Lower leg skin (tissue), 4 donors: ENCODE results near the gene TP53I13. TPM values are rescaled to one million over a fixed set of nuclear protein-coding genes. Genes with fewer than 3 reads are reported as not detected.
"Not testable (repeated sequence)": the region's sequence is repeated elsewhere in the genome, so short reads cannot be mapped to it uniquely, and the experiment has no call there.

Source experiments
- DNase-seq, 2 donors: peaks; one replicate each; pipeline ENCODE4 v3.0.0-alpha.2; 2019; ENCODE audit warnings: low spot score in 2 of 2
- H3K4me3 ChIP-seq: fragments of 200-600 bp; sonication (generic); 2 replicates; pipeline ENCODE4 v1.5.1; 2017; ENCODE audit warnings: mild to moderate bottlenecking, low read depth; ENCODE audit not compliant: poor library complexity, severe bottlenecking
- CTCF ChIP-seq, 3 donors: fragments of 450-650 bp; IDR thresholded peaks; one replicate each; pipeline ENCODE4 v1.5.1; 2016; ENCODE audit warnings: antibody characterized with exemption in 3 of 3, mild to moderate bottlenecking in 3 of 3, moderate library complexity in 2 of 3
- POLR2A ChIP-seq, 2 donors: fragments of 450-650 bp; IDR thresholded peaks; one replicate each; pipeline ENCODE4 v1.6.1; 2016 to 2017; ENCODE audit warnings: antibody characterized with exemption in 2 of 2, mild to moderate bottlenecking in 1 of 2, moderate library complexity in 1 of 2
- WGBS, 2 donors: methylation state at CpG; one replicate each; pipeline ENCODE4 v1.1.5; 2018; 5-methylcytosine and 5-hydroxymethylcytosine counted together
- intact Hi-C: fragments of 100-400 bp; cut with DNase I; formaldehyde crosslinking; loops from one replicate; pipeline ENCODE4 v1.15.0; 2023; ENCODE audit warnings: low total_unique reads
- total RNA-seq, 4 donors: library from RNA; depleted of rRNA; stranded (reverse); fragments of >200 nt; gene quantifications; one replicate each; pipeline ENCODE4 v1.1.0, GENCODE V29; 2016

The TP53I13 gene
- total RNA-seq, 4 donors from 2014 or later = 30.2 to 55.8 (median 34.5) TPM

- TF ChIP-seq POLR2A (IDR thresholded peaks at IDR 0.05) (no peak), CTCF (IDR thresholded peaks at IDR 0.05) (no peak)
- 86 to 98% methylated on average over 1 of the region's 1 CpG for WGBS, 2 donors
- DNase-seq = no peak
- intact Hi-C loops = no loop called here
- H3K4me3 ChIP-seq = no peak overlapping the region
These were observed 21.7 kb upstream of the TP53I13 start for GRCh38 chr17:29546830-29547229.

DNA sequence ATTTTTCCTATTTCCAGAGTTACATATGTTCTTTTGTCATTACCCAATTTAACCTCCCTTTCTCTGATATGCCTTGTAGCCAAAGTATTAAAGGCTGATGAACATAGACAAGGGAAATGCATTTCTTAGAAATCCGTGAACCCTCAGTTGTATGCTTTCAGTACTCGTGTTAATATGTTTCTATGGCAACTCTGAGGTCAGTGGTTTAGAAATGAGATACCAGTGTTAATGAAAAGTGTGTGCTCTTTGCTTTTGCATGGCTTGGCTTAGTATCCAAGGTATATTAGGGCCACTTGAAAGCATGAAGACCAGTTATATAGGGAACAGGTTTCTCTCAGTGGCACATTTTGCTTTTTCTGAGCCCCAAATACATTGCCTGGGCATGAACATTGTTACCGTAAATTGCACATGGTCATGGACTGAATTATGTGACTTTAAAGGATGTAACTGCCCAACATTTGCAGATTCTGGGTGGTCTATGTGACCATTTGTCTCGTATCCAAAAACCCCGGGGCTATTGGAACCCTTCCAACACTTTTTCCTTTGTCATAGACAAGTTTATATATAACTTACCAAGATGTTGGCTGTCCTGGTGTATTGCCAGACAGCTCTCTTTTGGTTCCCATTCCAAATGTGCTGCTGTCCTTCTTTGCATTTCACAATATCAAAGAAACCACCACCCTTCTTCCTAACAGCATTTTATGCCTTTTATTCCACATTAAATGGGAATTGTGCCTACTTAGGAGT is 19.2 kb upstream of the TP53I13 start:
- 27 to 28% methylated on average over 5 of the region's 5 CpGs for WGBS, 2 donors
- DNase-seq = no peak

GRCh38 chr17:29555840-29556239 is 12.7 kb upstream of the TP53I13 start:
- TF ChIP-seq CTCF (IDR thresholded peaks at IDR 0.05) = no peak
- TF ChIP-seq POLR2A (IDR thresholded peaks at IDR 0.05) = no peak
- no peak overlapping the region for H3K4me3 ChIP-seq
- intact Hi-C loops = no loop called here
- WGBS, 2 donors = 72 to 74% methylated on average over 3 of the region's 3 CpGs
- no peak for DNase-seq

More for the DNA sequence above, 19.2 kb upstream of the TP53I13 start:
- TF ChIP-seq POLR2A (IDR thresholded peaks at IDR 0.05) = no peak
- no peak for TF ChIP-seq CTCF (IDR thresholded peaks at IDR 0.05)
- no peak overlapping the region for H3K4me3 ChIP-seq
- intact Hi-C loops = no loop called here

DNA sequence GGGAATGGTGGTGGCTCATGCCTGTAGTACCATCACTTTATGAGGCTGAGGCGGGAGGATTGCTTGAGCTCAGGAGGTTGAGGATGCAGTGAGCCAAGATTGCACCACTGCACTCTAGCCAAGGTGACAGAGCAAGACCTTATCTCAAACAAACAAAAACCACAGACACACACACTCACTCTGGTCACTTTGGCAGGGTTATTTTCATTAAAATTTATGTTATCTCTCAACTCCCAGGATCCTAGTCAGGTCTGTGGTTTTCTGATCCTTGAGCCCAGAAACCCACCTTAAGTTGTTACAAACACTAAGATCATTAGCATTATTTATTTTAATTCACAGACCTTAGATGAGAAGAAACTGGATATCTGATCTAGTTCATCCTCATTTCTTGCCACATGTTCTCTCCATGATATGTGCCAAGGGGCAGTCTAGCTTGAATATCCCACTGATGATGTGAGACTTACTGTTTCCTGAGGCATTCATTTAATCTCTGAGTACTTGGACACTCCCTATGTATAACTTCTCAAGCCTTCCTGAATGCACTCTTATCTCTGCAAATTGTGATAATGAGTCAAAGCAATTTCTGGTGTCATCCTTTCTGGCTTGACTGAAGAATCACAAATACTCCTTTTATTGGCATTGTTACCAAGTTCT is 11.3 kb upstream of the TP53I13 start:
- no peak overlapping the region for H3K4me3 ChIP-seq
- no peak for TF ChIP-seq CTCF (IDR thresholded peaks at IDR 0.05)
- no peak for DNase-seq
- WGBS, 2 donors = 92 to 95% methylated on average over 1 of the region's 1 CpG
- intact Hi-C loops = no loop called here

- no peak overlapping the region for H3K4me3 ChIP-seq
- DNase-seq = no peak
- TF ChIP-seq POLR2A (IDR thresholded peaks at IDR 0.05) (no peak), CTCF (IDR thresholded peaks at IDR 0.05) (no peak)
- intact Hi-C loops = no loop called here
These were observed 10.8 kb upstream of the TP53I13 start for GRCh38 chr17:29557739-29558116.

DNA sequence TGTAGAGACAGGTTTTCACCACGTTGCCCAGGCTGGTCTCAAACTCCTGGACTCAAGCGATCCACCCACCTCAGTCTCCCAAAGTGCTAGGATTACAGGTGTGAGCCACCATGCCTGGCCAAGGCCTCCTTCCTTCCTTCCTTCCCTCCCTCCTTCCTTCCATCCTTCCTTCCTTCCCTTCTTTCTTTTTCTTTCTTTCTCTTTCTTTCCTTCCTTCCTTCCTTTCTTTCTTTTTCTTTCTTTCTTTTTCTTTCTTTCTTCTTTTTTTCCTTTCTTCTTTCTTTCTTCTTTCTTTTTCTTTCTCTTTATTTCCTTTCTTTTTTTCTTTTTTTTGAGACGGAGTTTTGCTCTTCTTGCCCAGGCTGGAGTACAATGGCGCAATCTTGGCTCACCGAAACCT is 10.4 kb upstream of the TP53I13 start:
- H3K4me3 ChIP-seq, intact Hi-C loops, DNase-seq: not testable (repeated sequence)
- 94 to 97% methylated on average over 5 of the region's 5 CpGs for WGBS, 2 donors
